HEK293 (cell line): ENCODE results near the gene UGT2A2.

Experiments used
- CTCF ChIA-PET: fragments of 350-600 bp; formaldehyde crosslinking; extraction: SDS; loops from one replicate; lab custom pipeline; 2021; ENCODE audit warnings: antibody characterized with exemption; lab: Yijun Ruan, JAX
- POLR2A ChIA-PET: fragments of 300-600 bp; formaldehyde crosslinking; extraction: SDS; loops from one replicate; lab custom pipeline; 2020; ENCODE audit warnings: antibody characterized with exemption, inconsistent platforms; lab: Yijun Ruan, JAX
- H3K27ac ChIP-seq: fragments of 200-500 bp; sonication (Bioruptor generic); 2 replicates; pipeline ENCODE4 v1.5.1; 2014; ENCODE audit warnings: low read depth, low read length, control low read depth, inconsistent platforms; ENCODE audit errors: extremely low read depth
- H3K36me3 ChIP-seq, 2 experiments: fragments of 200-500 bp in 1 of 2; sonication (Bioruptor generic) in 1 of 2; 1 replicate in 1 of 2; 2 replicates in 1 of 2; pipeline ENCODE4 v1.5.1; 2014 to 2017; ENCODE audit warnings: inconsistent platforms in 2 of 2, low read length in 2 of 2; ENCODE audit not compliant: control insufficient read depth in 2 of 2, insufficient read depth in 1 of 2
- H3K4me1 ChIP-seq: fragments of 200-500 bp; sonication (Bioruptor generic); 2 replicates; pipeline ENCODE4 v1.5.1; 2014; ENCODE audit warnings: mild to moderate bottlenecking, low read length, inconsistent platforms; ENCODE audit not compliant: control insufficient read depth, insufficient read depth
- H3K4me3 ChIP-seq: 2 replicates; pipeline ENCODE4 v1.5.1; 2011; ENCODE audit warnings: low read depth, mild to moderate bottlenecking, control low read depth, low read length, moderate library complexity
- H3K9me3 ChIP-seq: fragments of 200-500 bp; sonication (Bioruptor generic); 2 replicates; pipeline ENCODE4 v1.5.1; 2014; ENCODE audit warnings: low read depth, low read length, inconsistent platforms; ENCODE audit not compliant: control insufficient read depth, insufficient read depth
- GLI2 ChIP-seq: fragments of 450-650 bp; formaldehyde crosslinking; IDR thresholded peaks from 2 replicates; pipeline ENCODE4; 2017; ENCODE audit warnings: missing biosample characterization, missing genetic modification characterization, low read depth, borderline replicate concordance
- GLI4 ChIP-seq: fragments of 450-650 bp; formaldehyde crosslinking; IDR thresholded peaks from 2 replicates; pipeline ENCODE4 v1.5.1; 2016; ENCODE audit warnings: missing biosample characterization, missing genetic modification characterization
- SALL2 ChIP-seq: fragments of 450-650 bp; formaldehyde crosslinking; IDR thresholded peaks from 2 replicates; pipeline ENCODE4 v1.5.0; 2017; ENCODE audit warnings: missing biosample characterization, mild to moderate bottlenecking, missing genetic modification characterization, borderline replicate concordance
- TCF7L2 ChIP-seq: IDR thresholded peaks from 2 replicates; pipeline ENCODE4 v1.6.1; 2011; ENCODE audit warnings: low read depth, mild to moderate bottlenecking, inconsistent platforms, low read length, moderate library complexity, borderline replicate concordance
- ZBTB20 ChIP-seq: fragments of 450-650 bp; formaldehyde crosslinking; IDR thresholded peaks from 2 replicates; pipeline ENCODE4 v1.5.1; 2016; ENCODE audit warnings: missing biosample characterization, missing genetic modification characterization
- ZFP37 ChIP-seq: fragments of 450-650 bp; formaldehyde crosslinking; IDR thresholded peaks from 2 replicates; pipeline ENCODE4 v1.5.1; 2016; ENCODE audit warnings: missing biosample characterization, missing genetic modification characterization
- ZFP69B ChIP-seq: fragments of 450-650 bp; formaldehyde crosslinking; IDR thresholded peaks from 2 replicates; pipeline ENCODE4 v1.5.1; 2016; ENCODE audit warnings: missing biosample characterization, missing genetic modification characterization
- ZNF184 ChIP-seq: fragments of 450-650 bp; IDR thresholded peaks from 2 replicates; pipeline ENCODE4 v1.5.1; 2018; ENCODE audit warnings: missing biosample characterization, mild to moderate bottlenecking, missing genetic modification characterization
- ZNF221 ChIP-seq: fragments of 450-650 bp; formaldehyde crosslinking; IDR thresholded peaks from 2 replicates; pipeline ENCODE4 v1.5.1; 2017; ENCODE audit warnings: missing biosample characterization, missing genetic modification characterization, borderline replicate concordance
- ZNF24 ChIP-seq: fragments of 450-650 bp; formaldehyde crosslinking; IDR thresholded peaks from 2 replicates; pipeline ENCODE4 v1.5.1; 2016; ENCODE audit warnings: missing biosample characterization, missing genetic modification characterization
- ZNF311 ChIP-seq: fragments of 450-650 bp; formaldehyde crosslinking; IDR thresholded peaks from 2 replicates; pipeline ENCODE4 v1.5.1; 2017; ENCODE audit warnings: missing biosample characterization, missing genetic modification characterization, borderline replicate concordance
- ZNF37A ChIP-seq: fragments of 450-650 bp; IDR thresholded peaks from 2 replicates; pipeline ENCODE4 v1.5.1; 2018; ENCODE audit warnings: missing biosample characterization, missing genetic modification characterization
- ZNF416 ChIP-seq: fragments of 450-650 bp; formaldehyde crosslinking; IDR thresholded peaks from 2 replicates; pipeline ENCODE4 v1.5.1; 2016; ENCODE audit warnings: missing biosample characterization, missing genetic modification characterization
- ZNF530 ChIP-seq: fragments of 450-650 bp; formaldehyde crosslinking; IDR thresholded peaks from 2 replicates; pipeline ENCODE4 v1.5.1; 2016; ENCODE audit warnings: low read depth, missing biosample characterization, missing genetic modification characterization
- ZNF629 ChIP-seq: fragments of 450-650 bp; formaldehyde crosslinking; IDR thresholded peaks from 2 replicates; pipeline ENCODE4 v1.5.1; 2017; ENCODE audit warnings: missing biosample characterization, missing genetic modification characterization
- ZSCAN16 ChIP-seq: fragments of 450-650 bp; formaldehyde crosslinking; IDR thresholded peaks from 2 replicates; pipeline ENCODE4 v1.5.1; 2016; ENCODE audit warnings: missing biosample characterization, missing genetic modification characterization
- TF ChIP-seq, protein P1 (sequence below): fragments of 450-650 bp; formaldehyde crosslinking; IDR thresholded peaks from 2 replicates; pipeline ENCODE4 v1.5.1; 2016; ENCODE audit warnings: missing biosample characterization, missing genetic modification characterization, borderline replicate concordance
- TF ChIP-seq, protein P2 (sequence below): fragments of 450-650 bp; formaldehyde crosslinking; IDR thresholded peaks from 2 replicates; pipeline ENCODE4 v1.5.1; 2016; ENCODE audit warnings: missing biosample characterization, missing genetic modification characterization
- TF ChIP-seq, protein P3 (sequence below): fragments of 450-650 bp; formaldehyde crosslinking; IDR thresholded peaks from 2 replicates; pipeline ENCODE4 v1.5.1; 2016; ENCODE audit warnings: missing biosample characterization, missing genetic modification characterization

UGT2A2 gene

DNA sequence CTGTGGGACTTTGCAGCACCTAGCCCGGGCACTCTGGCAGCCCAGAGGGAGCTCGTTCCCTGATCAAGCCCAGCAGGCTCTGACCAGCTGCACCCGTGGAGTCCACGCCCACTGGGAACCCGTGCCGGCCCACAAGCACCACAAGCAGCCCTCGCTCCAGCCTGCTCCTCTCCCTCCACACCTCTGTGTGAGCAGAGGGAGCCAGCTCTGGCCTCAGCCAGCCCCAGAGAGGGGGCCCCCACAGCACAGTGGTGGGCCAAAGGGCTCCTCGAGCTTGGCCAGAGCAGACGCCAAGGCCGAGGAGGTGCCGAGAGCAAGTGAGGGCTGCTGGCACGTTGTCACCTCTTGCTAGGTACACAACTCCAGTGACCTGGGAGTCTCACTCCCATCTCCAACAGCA, 18.7 kb upstream of the UGT2A2 start (continued):
- TF ChIP-seq, protein P1, sequence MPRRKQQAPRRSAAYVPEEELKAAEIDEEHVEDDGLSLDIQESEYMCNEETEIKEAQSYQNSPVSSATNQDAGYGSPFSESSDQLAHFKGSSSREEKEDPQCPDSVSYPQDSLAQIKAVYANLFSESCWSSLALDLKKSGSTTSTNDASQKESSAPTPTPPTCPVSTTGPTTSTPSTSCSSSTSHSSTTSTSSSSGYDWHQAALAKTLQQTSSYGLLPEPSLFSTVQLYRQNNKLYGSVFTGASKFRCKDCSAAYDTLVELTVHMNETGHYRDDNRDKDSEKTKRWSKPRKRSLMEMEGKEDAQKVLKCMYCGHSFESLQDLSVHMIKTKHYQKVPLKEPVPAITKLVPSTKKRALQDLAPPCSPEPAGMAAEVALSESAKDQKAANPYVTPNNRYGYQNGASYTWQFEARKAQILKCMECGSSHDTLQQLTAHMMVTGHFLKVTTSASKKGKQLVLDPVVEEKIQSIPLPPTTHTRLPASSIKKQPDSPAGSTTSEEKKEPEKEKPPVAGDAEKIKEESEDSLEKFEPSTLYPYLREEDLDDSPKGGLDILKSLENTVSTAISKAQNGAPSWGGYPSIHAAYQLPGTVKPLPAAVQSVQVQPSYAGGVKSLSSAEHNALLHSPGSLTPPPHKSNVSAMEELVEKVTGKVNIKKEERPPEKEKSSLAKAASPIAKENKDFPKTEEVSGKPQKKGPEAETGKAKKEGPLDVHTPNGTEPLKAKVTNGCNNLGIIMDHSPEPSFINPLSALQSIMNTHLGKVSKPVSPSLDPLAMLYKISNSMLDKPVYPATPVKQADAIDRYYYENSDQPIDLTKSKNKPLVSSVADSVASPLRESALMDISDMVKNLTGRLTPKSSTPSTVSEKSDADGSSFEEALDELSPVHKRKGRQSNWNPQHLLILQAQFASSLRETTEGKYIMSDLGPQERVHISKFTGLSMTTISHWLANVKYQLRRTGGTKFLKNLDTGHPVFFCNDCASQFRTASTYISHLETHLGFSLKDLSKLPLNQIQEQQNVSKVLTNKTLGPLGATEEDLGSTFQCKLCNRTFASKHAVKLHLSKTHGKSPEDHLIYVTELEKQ = no peak
- TF ChIP-seq, protein P2, sequence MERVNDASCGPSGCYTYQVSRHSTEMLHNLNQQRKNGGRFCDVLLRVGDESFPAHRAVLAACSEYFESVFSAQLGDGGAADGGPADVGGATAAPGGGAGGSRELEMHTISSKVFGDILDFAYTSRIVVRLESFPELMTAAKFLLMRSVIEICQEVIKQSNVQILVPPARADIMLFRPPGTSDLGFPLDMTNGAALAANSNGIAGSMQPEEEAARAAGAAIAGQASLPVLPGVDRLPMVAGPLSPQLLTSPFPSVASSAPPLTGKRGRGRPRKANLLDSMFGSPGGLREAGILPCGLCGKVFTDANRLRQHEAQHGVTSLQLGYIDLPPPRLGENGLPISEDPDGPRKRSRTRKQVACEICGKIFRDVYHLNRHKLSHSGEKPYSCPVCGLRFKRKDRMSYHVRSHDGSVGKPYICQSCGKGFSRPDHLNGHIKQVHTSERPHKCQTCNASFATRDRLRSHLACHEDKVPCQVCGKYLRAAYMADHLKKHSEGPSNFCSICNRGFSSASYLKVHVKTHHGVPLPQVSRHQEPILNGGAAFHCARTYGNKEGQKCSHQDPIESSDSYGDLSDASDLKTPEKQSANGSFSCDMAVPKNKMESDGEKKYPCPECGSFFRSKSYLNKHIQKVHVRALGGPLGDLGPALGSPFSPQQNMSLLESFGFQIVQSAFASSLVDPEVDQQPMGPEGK (tag by site-specific recombination) = no peak
- TF ChIP-seq ZFP37 (tag by site-specific recombination) = no peak

DNA sequence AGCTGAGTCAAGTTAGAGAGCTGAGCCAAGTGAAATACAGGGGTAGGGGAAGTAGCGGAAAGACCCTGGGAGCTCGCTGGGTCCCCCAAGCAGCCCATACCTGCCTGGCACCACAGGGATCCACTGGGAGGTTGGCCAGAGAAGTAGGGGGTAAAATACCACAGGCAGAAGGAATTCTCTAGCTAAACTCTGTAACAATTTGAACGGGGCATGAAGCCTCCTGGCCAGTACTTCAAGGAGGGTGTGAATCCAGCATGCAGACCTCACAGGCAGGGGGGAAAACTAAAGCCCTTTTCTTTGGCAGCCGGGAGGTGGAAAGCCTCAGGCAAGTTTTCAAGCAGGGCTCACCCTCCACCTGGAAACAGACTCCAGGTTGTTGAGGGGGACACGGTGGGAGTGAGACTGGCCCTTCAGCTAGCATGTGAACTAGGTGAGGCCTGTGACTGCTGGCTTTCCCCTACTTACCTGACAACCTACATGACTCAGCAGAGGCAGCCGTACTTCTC, 17.3 kb upstream of the UGT2A2 start:
- no peak for TF ChIP-seq GLI4 (tag by site-specific recombination)
- TF ChIP-seq TCF7L2 = no peak
- TF ChIP-seq ZNF221 = no peak
- TF ChIP-seq SALL2 (tag by site-specific recombination) = no peak
- no peak for TF ChIP-seq ZNF416 (tag by site-specific recombination)
- no peaks in the 10 kb centered on the region for H3K9me3 ChIP-seq
- CTCF ChIA-PET = no interaction called here
- H3K27ac ChIP-seq = no peak overlapping the region
- no peaks in the 10 kb centered on the region for H3K36me3 ChIP-seq
- H3K4me3 ChIP-seq = no peak overlapping the region
- POLR2A ChIA-PET = no interaction called here
- no peaks in the 10 kb centered on the region for H3K4me1 ChIP-seq

DNA sequence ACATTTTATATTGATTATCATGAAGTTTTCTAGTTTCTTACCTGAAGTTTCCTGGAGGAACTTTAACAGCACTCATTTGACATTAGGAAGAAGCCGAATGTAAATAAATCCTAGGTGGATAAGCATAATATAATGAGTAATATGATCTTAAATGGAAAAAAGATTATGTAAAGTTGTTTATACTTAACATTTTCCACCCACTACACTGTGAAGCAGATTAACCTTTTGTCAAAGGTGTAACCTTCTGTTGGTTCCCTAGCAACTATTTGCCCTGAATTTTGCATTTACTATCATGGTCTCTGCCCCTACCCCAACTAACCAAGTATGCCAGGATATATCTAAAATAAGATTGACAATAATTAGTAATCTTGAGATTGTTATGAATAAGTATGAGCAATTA, 13.7 kb upstream of the UGT2A2 start, which contains the start of gene UGT2A1:
TSS of gene UGT2A1 (minus strand) at position 101 of the 400 bp plus-strand sequence. CDS start 5,603 bp downstream, outside the sequence.
- CTCF ChIA-PET = no interaction called here
- no peak within 1 kb of the TSS for H3K27ac ChIP-seq
- TF ChIP-seq ZNF311 (tag by site-specific recombination) (no peak), ZNF184 (tag by site-specific recombination) (no peak), ZNF37A (tag by site-specific recombination) (no peak), ZSCAN16 (tag by site-specific recombination) (no peak), ZFP69B (no peak), ZNF530 (no peak), ZBTB20 (tag by site-specific recombination) (no peak), ZNF24 (tag by site-specific recombination) (no peak), GLI2 (tag by site-specific recombination) (no peak), ZNF629 (tag by site-specific recombination) (no peak)
- TF ChIP-seq, protein P3, sequence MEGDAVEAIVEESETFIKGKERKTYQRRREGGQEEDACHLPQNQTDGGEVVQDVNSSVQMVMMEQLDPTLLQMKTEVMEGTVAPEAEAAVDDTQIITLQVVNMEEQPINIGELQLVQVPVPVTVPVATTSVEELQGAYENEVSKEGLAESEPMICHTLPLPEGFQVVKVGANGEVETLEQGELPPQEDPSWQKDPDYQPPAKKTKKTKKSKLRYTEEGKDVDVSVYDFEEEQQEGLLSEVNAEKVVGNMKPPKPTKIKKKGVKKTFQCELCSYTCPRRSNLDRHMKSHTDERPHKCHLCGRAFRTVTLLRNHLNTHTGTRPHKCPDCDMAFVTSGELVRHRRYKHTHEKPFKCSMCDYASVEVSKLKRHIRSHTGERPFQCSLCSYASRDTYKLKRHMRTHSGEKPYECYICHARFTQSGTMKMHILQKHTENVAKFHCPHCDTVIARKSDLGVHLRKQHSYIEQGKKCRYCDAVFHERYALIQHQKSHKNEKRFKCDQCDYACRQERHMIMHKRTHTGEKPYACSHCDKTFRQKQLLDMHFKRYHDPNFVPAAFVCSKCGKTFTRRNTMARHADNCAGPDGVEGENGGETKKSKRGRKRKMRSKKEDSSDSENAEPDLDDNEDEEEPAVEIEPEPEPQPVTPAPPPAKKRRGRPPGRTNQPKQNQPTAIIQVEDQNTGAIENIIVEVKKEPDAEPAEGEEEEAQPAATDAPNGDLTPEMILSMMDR = no peak
- TF ChIP-seq, all 188 proteins: peak for 0
- H3K4me1 ChIP-seq = no peaks in the 10 kb centered on the region
- no peaks in the 10 kb centered on the region for H3K9me3 ChIP-seq
- no peak within 1 kb of the TSS for H3K4me3 ChIP-seq
- POLR2A ChIA-PET = no interaction called here
- H3K36me3 ChIP-seq = no peaks in the 10 kb centered on the region
